Lung (tissue), 12 donors: ENCODE results near the gene COX20. TPM values are rescaled to one million over a fixed set of nuclear protein-coding genes. Genes with fewer than 3 reads are reported as not detected.

Source experiments
- ATAC-seq: fragments of 200-7000 bp; cut with Tn5 transposase; one replicate; pipeline ENCODE4 v1.9.1; 2020; ENCODE audit warnings: moderate number of reproducible peaks; ENCODE audit not compliant: insufficient read depth, low FRiP score
- DNase-seq, 3 donors: peaks; one replicate each; pipeline ENCODE4 v3.0.0-alpha.2; 2013 to 2017
- H3K27ac ChIP-seq, 2 donors: one replicate each; pipeline ENCODE4 v1.5.1; 2013; ENCODE audit warnings: mild to moderate bottlenecking in 2 of 2, moderate library complexity in 2 of 2, control low read depth in 1 of 2, inconsistent platforms in 1 of 2, low read depth in 1 of 2, low read length in 1 of 2
- H3K27me3 ChIP-seq, 3 donors: one replicate each; pipeline ENCODE4 v1.5.1; 2013; ENCODE audit warnings: low read length in 2 of 3; ENCODE audit not compliant: control insufficient read depth in 3 of 3, insufficient read depth in 3 of 3
- H3K36me3 ChIP-seq, 4 donors: one replicate each; pipeline ENCODE4 v1.5.1; 2013; ENCODE audit warnings: low read length in 4 of 4, mild to moderate bottlenecking in 1 of 4, moderate library complexity in 1 of 4; ENCODE audit not compliant: control insufficient read depth in 4 of 4, insufficient read depth in 4 of 4
- H3K4me1 ChIP-seq, 5 donors: one replicate each; pipeline ENCODE4 v1.5.1; 2013; ENCODE audit warnings: low read length in 5 of 5, mild to moderate bottlenecking in 2 of 5, moderate library complexity in 1 of 5; ENCODE audit not compliant: control insufficient read depth in 5 of 5, insufficient read depth in 5 of 5
- H3K4me3 ChIP-seq: one replicate; pipeline ENCODE4 v1.5.1; 2013; ENCODE audit warnings: mild to moderate bottlenecking, control low read depth, moderate library complexity
- H3K9ac ChIP-seq, 2 donors: one replicate each; pipeline ENCODE4 v1.5.1; 2013; ENCODE audit warnings: low read length in 2 of 2, control low read depth in 1 of 2; ENCODE audit not compliant: insufficient read depth in 1 of 2
- H3K9me3 ChIP-seq, 4 donors: one replicate each; pipeline ENCODE4 v1.5.1; 2013; ENCODE audit warnings: low read length in 3 of 4, mild to moderate bottlenecking in 1 of 4, moderate library complexity in 1 of 4; ENCODE audit not compliant: control insufficient read depth in 4 of 4, insufficient read depth in 3 of 4
- CTCF ChIP-seq: IDR thresholded peaks from 2 replicates; pipeline ENCODE4 v1.5.1; 2012; ENCODE audit warnings: mild to moderate bottlenecking; ENCODE audit errors: control extremely low read depth, extremely low read depth
- WGBS, 2 donors: extraction: QIAGEN DNeasy Blood & Tissue Kit; methylation state at CpG; one replicate each; pipeline ENCODE4 v1.1.7; 2013; 5-methylcytosine and 5-hydroxymethylcytosine counted together
- polyA plus RNA-seq, 2 donors: library from polyadenylated mRNA; stranded (reverse); fragments of 200-250 nt; gene quantifications; one replicate each; pipeline ENCODE4 v1.2.1, GENCODE V29; 2013
- total RNA-seq, 2 donors: library from RNA; depleted of rRNA in 1 of 2; stranded (reverse); fragments of >200 nt in 1 of 2; gene quantifications; one replicate each; pipeline ENCODE4 v1.2.1, GENCODE V29; 2014 to 2021
- donor health status: control.
- donor health status: control.
- donor health status: Bipolar disorder and iron deficiency.
- donor health status: healthy.
- donor health status: DM: yes; HTN: yes; CAD: no.

The COX20 gene
- total and polyA plus RNA-seq, 4 donors = 23.4 to 53.2 (median 31.3) TPM

DNA sequence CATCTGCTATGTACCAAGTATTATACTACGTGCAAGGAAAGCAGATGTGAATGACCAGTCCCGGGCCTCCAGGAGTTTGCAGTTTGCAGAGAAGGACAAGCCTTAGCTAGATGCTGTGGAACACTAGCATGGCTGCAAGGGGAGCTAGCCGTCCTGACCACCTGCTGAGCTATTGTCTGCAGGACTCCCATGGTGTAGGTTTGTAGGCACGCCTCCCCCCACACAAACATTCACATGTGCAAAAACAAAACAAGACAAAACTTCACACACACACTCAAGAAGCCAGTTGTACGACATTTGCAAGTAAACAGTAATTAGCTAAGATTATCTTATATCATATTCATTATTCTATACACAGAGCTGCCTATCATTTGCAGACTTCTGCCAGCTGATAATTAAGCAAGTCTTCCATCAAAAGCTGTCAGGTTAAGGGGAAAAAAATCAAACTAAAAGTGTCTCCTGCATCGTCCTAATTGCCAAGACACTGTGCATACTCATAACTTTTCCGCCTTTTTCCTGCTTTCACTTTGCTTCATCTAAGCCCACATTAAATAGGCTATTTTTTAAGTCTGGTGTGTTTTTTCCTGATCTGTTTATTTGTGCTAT lies 39.6 kb downstream of the COX20 start:
- no peaks in the 10 kb centered on the region for H3K9me3 ChIP-seq
- peaks cover 0 to 2% (median 0%) of the 10 kb centered on the region in 5 donors for H3K4me1 ChIP-seq
- H3K27ac ChIP-seq = peak overlapping the region in 1 of 2 donors; percentile 33
- no peak for TF ChIP-seq CTCF
- H3K4me3 ChIP-seq = no peak overlapping the region
- no peak overlapping the region for H3K9ac ChIP-seq
- 82 to 93% methylated on average over 7 of the region's 7 CpGs for WGBS, 2 donors
- H3K36me3 ChIP-seq = no peaks in the 10 kb centered on the region
- H3K27me3 ChIP-seq = no peaks in the 10 kb centered on the region
- ATAC-seq (no peak), DNase-seq (no peak)

DNA sequence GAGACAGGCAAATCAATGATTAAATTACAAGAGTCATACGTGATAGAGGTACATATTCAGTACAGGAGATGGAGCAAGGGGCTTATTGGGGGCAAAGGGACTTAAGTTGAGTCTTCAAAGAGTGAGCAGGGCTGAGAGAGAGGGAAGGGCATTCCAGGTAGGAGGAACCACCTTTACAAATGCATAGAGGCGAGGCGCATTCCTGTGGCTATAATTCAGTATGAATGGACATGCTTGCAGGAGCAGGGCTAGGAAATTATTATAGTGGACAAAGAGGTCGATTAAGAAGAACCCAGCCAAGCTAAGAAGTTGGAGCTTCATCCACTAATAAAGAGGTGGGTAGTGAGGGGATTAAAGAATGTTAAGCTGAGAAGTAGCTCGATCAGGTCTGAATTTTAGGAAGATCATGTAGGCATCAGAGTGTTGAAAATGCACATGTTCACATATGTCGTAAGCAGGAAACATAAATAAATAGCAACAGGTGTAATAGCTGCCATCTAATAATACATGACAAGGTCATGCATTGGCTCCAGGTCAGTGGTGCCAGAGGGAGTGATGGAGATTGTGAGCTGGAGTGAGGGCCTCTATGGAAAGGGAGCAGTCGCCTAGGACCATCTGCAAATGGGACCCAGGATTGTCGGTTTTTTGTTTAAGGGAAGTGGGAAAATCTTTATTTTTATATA lies 40.9 kb downstream of the COX20 start:
- H3K27me3 ChIP-seq = no peaks in the 10 kb centered on the region
- WGBS, 2 donors = 93% methylated on average over 8 of the region's 8 CpGs
- no peak overlapping the region for H3K27ac ChIP-seq
- ATAC-seq (no peak), DNase-seq (no peak)
- no peak for TF ChIP-seq CTCF
- peaks cover 0 to 2% (median 0%) of the 10 kb centered on the region in 5 donors for H3K4me1 ChIP-seq
- no peaks in the 10 kb centered on the region for H3K9me3 ChIP-seq
- no peak overlapping the region for H3K9ac ChIP-seq
- no peaks in the 10 kb centered on the region for H3K36me3 ChIP-seq
- H3K4me3 ChIP-seq = no peak overlapping the region

- Histone ChIP-seq H3K9me3 (no peaks in the 10 kb centered on the region), H3K4me3 (no peak overlapping the region), H3K36me3 (no peaks in the 10 kb centered on the region), H3K4me1 (peaks cover 0 to 2% (median 0%) of the 10 kb centered on the region in 5 donors), H3K27ac (no peak overlapping the region), H3K27me3 (no peaks in the 10 kb centered on the region), H3K9ac (no peak overlapping the region)
- no peak for TF ChIP-seq CTCF
- 83 to 97% methylated on average over 5 of the region's 5 CpGs for WGBS, 2 donors
- DNase-seq (no peak), ATAC-seq (no peak)
Measured at GRCh38 chr1:244878681-244879080, 43.2 kb downstream of the COX20 start.
